Erythroblast (primary cell): ENCODE data around the gene STX7.

Experiments
- GATA1 ChIP-seq: IDR thresholded peaks from 2 replicates; pipeline ENCODE4 v1.6.1; 2011; ENCODE audit warnings: low read depth, mild to moderate bottlenecking, control low read depth, low read length, moderate library complexity
- POLR2A ChIP-seq: IDR thresholded peaks from 2 replicates; pipeline ENCODE4 v1.6.1; 2011; ENCODE audit warnings: mild to moderate bottlenecking, low read length

GRCh38 chr6:132490478-132491204, 22.3 kb downstream of the STX7 start:
- no peak for TF ChIP-seq POLR2A
- TF ChIP-seq GATA1, result no peak
